ENCODE results near the gene SNX5. TPM values are rescaled to one million over a fixed set of nuclear protein-coding genes. Genes with fewer than 3 reads are reported as not detected.

Gene SNX5
- total and polyA plus RNA-seq, 2 of the 13 experiments (the other 11 are each of a cell fraction or from before 2014, with no cell fraction given): 664 to 1,040 TPM

DNA sequence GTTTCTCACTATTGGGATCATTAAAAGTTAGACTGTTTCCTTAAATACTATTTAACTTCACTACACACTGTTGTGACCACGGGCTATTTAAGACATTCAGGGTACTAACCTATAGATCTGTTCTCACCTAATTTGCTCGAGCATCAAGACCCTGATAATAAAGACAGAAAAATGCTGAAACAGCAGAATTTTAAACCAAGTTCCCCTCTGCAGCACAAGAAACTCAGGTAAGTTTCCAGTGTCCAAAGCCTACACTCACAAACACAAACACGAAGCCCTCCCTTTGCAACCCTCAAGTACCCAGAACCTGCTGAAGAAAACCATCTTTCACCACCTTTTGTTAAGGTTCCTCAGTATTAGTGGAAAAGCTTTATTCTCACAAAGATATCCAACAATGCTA, 4.0 kb downstream of the SNX5 start (continued):
- TF ChIP-seq ZMYM3 (CRISPR knock-in tag; IDR thresholded peaks at IDR 0.05) (no peak), TEAD2 (CRISPR knock-in tag; IDR thresholded peaks at IDR 0.05) (no peak), ARID2 (CRISPR knock-in tag; IDR thresholded peaks at IDR 0.05; ENCODE audit: borderline replicate concordance) (0 out of 2 replicates have a peak, but pooled peaks have one; percentile 39), ZBTB8A (CRISPR knock-in tag; IDR thresholded peaks at IDR 0.05; ENCODE audit: borderline replicate concordance, low read depth) (no peak), ZNF761 (CRISPR knock-in tag; conservative IDR thresholded peaks at IDR 0.05) (no peak), SIN3B (IDR thresholded peaks at IDR 0.05; ENCODE audit: low read length) (peak; percentile 3; the same call in 1 of the 2 replicates), MBD4 (IDR thresholded peaks at IDR 0.05; ENCODE audit: borderline replicate concordance, low read length) (0 out of 2 replicates have a peak, but pooled peaks have one; percentile 1), ZC3H4 (CRISPR knock-in tag; IDR thresholded peaks at IDR 0.05; ENCODE audit: borderline replicate concordance) (no peak), SP2 (CRISPR knock-in tag; IDR thresholded peaks at IDR 0.05) (no peak), ELF3 (CRISPR knock-in tag; IDR thresholded peaks at IDR 0.05) (no peak), GFI1 (CRISPR knock-in tag; IDR thresholded peaks at IDR 0.05; ENCODE audit: borderline replicate concordance) (no peak), TOE1 (CRISPR knock-in tag; IDR thresholded peaks at IDR 0.05) (no peak)
- TF ChIP-seq, protein P1, sequence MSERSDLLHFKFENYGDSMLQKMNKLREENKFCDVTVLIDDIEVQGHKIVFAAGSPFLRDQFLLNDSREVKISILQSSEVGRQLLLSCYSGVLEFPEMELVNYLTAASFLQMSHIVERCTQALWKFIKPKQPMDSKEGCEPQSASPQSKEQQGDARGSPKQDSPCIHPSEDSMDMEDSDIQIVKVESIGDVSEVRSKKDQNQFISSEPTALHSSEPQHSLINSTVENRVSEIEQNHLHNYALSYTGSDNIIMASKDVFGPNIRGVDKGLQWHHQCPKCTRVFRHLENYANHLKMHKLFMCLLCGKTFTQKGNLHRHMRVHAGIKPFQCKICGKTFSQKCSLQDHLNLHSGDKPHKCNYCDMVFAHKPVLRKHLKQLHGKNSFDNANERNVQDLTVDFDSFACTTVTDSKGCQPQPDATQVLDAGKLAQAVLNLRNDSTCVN (CRISPR knock-in tag; IDR thresholded peaks at IDR 0.05; ENCODE audit: borderline replicate concordance): no peak
- TF ChIP-seq, protein P2, sequence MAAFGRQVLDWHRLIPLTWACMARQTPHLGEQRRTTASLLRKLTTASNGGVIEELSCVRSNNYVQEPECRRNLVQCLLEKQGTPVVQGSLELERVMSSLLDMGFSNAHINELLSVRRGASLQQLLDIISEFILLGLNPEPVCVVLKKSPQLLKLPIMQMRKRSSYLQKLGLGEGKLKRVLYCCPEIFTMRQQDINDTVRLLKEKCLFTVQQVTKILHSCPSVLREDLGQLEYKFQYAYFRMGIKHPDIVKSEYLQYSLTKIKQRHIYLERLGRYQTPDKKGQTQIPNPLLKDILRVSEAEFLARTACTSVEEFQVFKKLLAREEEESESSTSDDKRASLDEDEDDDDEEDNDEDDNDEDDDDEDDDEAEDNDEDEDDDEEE (CRISPR knock-in tag; IDR thresholded peaks at IDR 0.05): no peak
- TF ChIP-seq, protein P3, sequence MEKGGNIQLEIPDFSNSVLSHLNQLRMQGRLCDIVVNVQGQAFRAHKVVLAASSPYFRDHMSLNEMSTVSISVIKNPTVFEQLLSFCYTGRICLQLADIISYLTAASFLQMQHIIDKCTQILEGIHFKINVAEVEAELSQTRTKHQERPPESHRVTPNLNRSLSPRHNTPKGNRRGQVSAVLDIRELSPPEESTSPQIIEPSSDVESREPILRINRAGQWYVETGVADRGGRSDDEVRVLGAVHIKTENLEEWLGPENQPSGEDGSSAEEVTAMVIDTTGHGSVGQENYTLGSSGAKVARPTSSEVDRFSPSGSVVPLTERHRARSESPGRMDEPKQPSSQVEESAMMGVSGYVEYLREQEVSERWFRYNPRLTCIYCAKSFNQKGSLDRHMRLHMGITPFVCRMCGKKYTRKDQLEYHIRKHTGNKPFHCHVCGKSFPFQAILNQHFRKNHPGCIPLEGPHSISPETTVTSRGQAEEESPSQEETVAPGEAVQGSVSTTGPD (CRISPR knock-in tag; IDR thresholded peaks at IDR 0.05): no peak
- TF ChIP-seq, protein P4, sequence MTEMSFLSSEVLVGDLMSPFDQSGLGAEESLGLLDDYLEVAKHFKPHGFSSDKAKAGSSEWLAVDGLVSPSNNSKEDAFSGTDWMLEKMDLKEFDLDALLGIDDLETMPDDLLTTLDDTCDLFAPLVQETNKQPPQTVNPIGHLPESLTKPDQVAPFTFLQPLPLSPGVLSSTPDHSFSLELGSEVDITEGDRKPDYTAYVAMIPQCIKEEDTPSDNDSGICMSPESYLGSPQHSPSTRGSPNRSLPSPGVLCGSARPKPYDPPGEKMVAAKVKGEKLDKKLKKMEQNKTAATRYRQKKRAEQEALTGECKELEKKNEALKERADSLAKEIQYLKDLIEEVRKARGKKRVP (CRISPR knock-in tag; IDR thresholded peaks at IDR 0.05): no peak
- TF ChIP-seq, protein P5, sequence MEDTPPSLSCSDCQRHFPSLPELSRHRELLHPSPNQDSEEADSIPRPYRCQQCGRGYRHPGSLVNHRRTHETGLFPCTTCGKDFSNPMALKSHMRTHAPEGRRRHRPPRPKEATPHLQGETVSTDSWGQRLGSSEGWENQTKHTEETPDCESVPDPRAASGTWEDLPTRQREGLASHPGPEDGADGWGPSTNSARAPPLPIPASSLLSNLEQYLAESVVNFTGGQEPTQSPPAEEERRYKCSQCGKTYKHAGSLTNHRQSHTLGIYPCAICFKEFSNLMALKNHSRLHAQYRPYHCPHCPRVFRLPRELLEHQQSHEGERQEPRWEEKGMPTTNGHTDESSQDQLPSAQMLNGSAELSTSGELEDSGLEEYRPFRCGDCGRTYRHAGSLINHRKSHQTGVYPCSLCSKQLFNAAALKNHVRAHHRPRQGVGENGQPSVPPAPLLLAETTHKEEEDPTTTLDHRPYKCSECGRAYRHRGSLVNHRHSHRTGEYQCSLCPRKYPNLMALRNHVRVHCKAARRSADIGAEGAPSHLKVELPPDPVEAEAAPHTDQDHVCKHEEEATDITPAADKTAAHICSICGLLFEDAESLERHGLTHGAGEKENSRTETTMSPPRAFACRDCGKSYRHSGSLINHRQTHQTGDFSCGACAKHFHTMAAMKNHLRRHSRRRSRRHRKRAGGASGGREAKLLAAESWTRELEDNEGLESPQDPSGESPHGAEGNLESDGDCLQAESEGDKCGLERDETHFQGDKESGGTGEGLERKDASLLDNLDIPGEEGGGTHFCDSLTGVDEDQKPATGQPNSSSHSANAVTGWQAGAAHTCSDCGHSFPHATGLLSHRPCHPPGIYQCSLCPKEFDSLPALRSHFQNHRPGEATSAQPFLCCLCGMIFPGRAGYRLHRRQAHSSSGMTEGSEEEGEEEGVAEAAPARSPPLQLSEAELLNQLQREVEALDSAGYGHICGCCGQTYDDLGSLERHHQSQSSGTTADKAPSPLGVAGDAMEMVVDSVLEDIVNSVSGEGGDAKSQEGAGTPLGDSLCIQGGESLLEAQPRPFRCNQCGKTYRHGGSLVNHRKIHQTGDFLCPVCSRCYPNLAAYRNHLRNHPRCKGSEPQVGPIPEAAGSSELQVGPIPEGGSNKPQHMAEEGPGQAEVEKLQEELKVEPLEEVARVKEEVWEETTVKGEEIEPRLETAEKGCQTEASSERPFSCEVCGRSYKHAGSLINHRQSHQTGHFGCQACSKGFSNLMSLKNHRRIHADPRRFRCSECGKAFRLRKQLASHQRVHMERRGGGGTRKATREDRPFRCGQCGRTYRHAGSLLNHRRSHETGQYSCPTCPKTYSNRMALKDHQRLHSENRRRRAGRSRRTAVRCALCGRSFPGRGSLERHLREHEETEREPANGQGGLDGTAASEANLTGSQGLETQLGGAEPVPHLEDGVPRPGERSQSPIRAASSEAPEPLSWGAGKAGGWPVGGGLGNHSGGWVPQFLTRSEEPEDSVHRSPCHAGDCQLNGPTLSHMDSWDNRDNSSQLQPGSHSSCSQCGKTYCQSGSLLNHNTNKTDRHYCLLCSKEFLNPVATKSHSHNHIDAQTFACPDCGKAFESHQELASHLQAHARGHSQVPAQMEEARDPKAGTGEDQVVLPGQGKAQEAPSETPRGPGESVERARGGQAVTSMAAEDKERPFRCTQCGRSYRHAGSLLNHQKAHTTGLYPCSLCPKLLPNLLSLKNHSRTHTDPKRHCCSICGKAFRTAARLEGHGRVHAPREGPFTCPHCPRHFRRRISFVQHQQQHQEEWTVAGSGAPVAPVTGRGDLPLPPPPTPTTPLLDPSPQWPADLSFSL (CRISPR knock-in tag; IDR thresholded peaks at IDR 0.05): 0 out of 2 replicates have a peak, but pooled peaks have one; percentile 10
- TF ChIP-seq, protein P6, sequence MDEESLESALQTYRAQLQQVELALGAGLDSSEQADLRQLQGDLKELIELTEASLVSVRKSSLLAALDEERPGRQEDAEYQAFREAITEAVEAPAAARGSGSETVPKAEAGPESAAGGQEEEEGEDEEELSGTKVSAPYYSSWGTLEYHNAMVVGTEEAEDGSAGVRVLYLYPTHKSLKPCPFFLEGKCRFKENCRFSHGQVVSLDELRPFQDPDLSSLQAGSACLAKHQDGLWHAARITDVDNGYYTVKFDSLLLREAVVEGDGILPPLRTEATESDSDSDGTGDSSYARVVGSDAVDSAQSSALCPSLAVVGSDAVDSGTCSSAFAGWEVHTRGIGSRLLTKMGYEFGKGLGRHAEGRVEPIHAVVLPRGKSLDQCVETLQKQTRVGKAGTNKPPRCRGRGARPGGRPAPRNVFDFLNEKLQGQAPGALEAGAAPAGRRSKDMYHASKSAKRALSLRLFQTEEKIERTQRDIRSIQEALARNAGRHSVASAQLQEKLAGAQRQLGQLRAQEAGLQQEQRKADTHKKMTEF (CRISPR knock-in tag; IDR thresholded peaks at IDR 0.05): no peak
